ENCODE results near the gene DIDO1.

Gene DIDO1

DNA sequence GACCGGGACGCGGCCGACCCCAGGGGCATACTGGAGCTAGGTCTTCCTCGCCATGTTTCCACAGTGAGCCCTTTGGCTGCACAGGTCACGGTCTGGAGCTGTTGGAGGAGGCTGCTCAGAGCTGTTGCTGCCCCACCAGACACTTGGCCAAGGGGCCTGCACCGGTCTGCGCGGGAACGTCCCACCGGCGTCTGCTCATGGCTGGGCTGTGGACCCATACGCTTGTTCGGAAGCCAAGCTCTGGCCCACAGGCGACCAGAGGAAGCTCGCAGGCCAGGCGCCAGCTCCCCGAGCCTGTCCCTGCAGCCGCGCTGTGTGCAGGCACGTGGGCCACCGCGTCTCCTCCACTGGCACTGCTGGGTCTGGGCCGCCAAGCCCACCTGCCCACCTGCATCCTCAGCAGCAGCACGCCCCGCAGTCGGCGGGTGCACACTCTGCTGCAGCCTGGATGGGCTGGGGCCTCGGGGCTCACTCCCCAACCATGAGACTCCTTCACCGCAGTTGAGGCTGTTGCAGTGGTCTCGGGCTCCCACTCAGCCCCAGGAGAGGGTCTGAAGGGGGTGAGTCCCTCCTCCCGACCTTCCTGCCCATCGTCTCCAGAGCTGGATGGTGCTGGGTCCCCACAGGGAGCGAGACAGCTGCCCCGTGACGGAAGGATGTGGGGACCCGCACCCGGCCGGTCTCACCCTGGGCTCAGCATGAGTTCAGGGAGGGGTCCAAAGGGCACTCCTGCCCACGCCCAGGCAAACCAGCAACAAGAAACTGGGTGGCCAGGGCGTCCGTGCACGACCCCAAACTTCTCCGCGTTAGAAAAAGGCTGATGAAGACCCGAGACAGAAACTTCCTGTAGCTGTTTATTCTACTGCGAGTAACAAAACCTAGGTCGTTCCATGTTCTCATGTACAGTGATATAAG lies 49.1 kb downstream of the DIDO1 start:
- peaks cover 10% of the 10 kb centered on the region for H3K36me3 ChIP-seq (replicated peaks; ENCODE audit: low read depth, low read length)
- TF ChIP-seq, protein P1, sequence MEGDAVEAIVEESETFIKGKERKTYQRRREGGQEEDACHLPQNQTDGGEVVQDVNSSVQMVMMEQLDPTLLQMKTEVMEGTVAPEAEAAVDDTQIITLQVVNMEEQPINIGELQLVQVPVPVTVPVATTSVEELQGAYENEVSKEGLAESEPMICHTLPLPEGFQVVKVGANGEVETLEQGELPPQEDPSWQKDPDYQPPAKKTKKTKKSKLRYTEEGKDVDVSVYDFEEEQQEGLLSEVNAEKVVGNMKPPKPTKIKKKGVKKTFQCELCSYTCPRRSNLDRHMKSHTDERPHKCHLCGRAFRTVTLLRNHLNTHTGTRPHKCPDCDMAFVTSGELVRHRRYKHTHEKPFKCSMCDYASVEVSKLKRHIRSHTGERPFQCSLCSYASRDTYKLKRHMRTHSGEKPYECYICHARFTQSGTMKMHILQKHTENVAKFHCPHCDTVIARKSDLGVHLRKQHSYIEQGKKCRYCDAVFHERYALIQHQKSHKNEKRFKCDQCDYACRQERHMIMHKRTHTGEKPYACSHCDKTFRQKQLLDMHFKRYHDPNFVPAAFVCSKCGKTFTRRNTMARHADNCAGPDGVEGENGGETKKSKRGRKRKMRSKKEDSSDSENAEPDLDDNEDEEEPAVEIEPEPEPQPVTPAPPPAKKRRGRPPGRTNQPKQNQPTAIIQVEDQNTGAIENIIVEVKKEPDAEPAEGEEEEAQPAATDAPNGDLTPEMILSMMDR (IDR thresholded peaks at IDR 0.05; ENCODE audit: low read depth, low read length): no peak
- no peak for TF ChIP-seq EZH2phosphoT487 (IDR thresholded peaks at IDR 0.05; ENCODE audit: low read depth)
- H3K9me3 ChIP-seq (ENCODE audit: insufficient read depth, low read length): no peaks in the 10 kb centered on the region
- H3K79me2 ChIP-seq (ENCODE audit: low read length): no peaks in the 10 kb centered on the region
- H3K4me2 ChIP-seq (ENCODE audit: low read length): no peak overlapping the region
- H3K27me3 ChIP-seq (ENCODE audit: low read depth, low read length): no peaks in the 10 kb centered on the region
- H3K4me3 ChIP-seq (ENCODE audit: low read length): no peak overlapping the region
- no peak overlapping the region for H2AFZ ChIP-seq (ENCODE audit: low read depth, low read length)
- no peaks in the 10 kb centered on the region for H4K20me1 ChIP-seq (ENCODE audit: insufficient read depth, low read length)
- no peak overlapping the region for H3K27ac ChIP-seq (ENCODE audit: low read length)
- H3K4me1 ChIP-seq (ENCODE audit: low read length): peaks cover 22% of the 10 kb centered on the region
- no peak overlapping the region for H3K9ac ChIP-seq (ENCODE audit: low read length)

DNA sequence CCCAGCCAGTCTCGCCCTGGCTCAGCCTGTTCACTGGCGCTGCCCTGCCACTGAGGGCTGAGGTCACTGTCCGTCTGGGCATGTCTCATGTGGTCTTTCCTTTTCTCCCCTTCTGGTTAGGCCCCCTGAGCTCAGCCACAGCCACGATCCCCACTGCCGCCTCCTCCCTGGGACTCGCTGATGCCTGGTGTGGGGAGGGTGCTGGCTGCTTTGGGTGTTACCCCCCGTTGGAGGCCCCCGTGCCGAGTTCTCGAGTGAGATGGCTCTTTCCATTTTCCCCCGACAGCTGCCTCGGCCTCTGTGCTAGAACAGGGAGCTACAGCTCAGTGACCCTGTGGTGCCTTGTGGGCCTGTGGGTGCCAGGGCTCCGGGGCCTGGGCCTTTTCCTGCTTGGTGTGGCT lies 49.8 kb downstream of the DIDO1 start:
- TF ChIP-seq EZH2phosphoT487 (IDR thresholded peaks at IDR 0.05; ENCODE audit: low read depth): no peak
- TF ChIP-seq, protein P1 (IDR thresholded peaks at IDR 0.05; ENCODE audit: low read depth, low read length): no peak
- Histone ChIP-seq H3K4me3 (ENCODE audit: low read length) (no peak overlapping the region), H3K9me3 (ENCODE audit: insufficient read depth, low read length) (no peaks in the 10 kb centered on the region), H3K27ac (ENCODE audit: low read length) (no peak overlapping the region), H3K4me1 (ENCODE audit: low read length) (peaks cover 22% of the 10 kb centered on the region), H2AFZ (ENCODE audit: low read depth, low read length) (no peak overlapping the region), H3K9ac (ENCODE audit: low read length) (no peak overlapping the region), H3K27me3 (ENCODE audit: low read depth, low read length) (no peaks in the 10 kb centered on the region), H3K4me2 (ENCODE audit: low read length) (no peak overlapping the region), H4K20me1 (ENCODE audit: insufficient read depth, low read length) (no peaks in the 10 kb centered on the region), H3K79me2 (ENCODE audit: low read length) (no peaks in the 10 kb centered on the region), H3K36me3 (replicated peaks; ENCODE audit: low read depth, low read length) (peaks cover 5% of the 10 kb centered on the region)

GRCh38 chr20:62875419-62876361 lies 50.6 kb downstream of the DIDO1 start:
- TF ChIP-seq, protein P1 (IDR thresholded peaks at IDR 0.05; ENCODE audit: low read depth, low read length): no peak
- no peak for TF ChIP-seq EZH2phosphoT487 (IDR thresholded peaks at IDR 0.05; ENCODE audit: low read depth)
- Histone ChIP-seq H3K4me2 (ENCODE audit: low read length) (no peak overlapping the region), H3K79me2 (ENCODE audit: low read length) (no peaks in the 10 kb centered on the region), H3K9ac (ENCODE audit: low read length) (no peak overlapping the region), H3K36me3 (replicated peaks; ENCODE audit: low read depth, low read length) (no peaks in the 10 kb centered on the region), H3K4me3 (ENCODE audit: low read length) (no peak overlapping the region), H3K9me3 (ENCODE audit: insufficient read depth, low read length) (no peaks in the 10 kb centered on the region), H3K27ac (ENCODE audit: low read length) (0 out of 2 replicates have a peak overlapping the region, but pooled peaks have one; percentile 2), H4K20me1 (ENCODE audit: insufficient read depth, low read length) (no peaks in the 10 kb centered on the region), H3K27me3 (ENCODE audit: low read depth, low read length) (no peaks in the 10 kb centered on the region), H3K4me1 (ENCODE audit: low read length) (peaks cover 22% of the 10 kb centered on the region), H2AFZ (ENCODE audit: low read depth, low read length) (no peak overlapping the region)

DNA sequence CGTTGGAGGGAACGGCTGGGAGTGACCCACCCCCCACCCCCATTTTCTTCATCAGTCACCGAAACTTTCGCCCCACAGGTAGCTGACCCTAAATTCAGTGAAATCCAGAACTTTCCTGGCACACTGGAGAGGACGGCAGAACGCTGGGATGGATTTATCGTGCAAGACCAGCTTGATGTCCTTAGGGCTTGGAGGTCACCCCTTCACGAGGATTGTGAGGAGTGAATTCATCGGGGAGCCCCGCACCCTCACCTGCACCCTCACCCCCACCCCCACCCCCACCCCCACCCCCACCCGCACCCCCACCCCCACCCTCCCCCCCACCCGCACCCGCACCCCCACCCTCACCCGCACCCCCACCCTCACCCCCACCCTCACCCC lies 51.4 kb downstream of the DIDO1 start:
- Histone ChIP-seq H3K4me1 (ENCODE audit: low read length) (peaks cover 22% of the 10 kb centered on the region), H3K79me2 (ENCODE audit: low read length) (no peaks in the 10 kb centered on the region), H3K27me3 (ENCODE audit: low read depth, low read length) (no peaks in the 10 kb centered on the region), H3K9ac (ENCODE audit: low read length) (no peak overlapping the region), H4K20me1 (ENCODE audit: insufficient read depth, low read length) (no peaks in the 10 kb centered on the region), H2AFZ (ENCODE audit: low read depth, low read length) (no peak overlapping the region), H3K27ac (ENCODE audit: low read length) (peak overlapping the region; percentile 45; the same call in 1 of the 2 replicates), H3K4me3 (ENCODE audit: low read length) (no peak overlapping the region), H3K4me2 (ENCODE audit: low read length) (peak overlapping the region; percentile 46), H3K36me3 (replicated peaks; ENCODE audit: low read depth, low read length) (no peaks in the 10 kb centered on the region), H3K9me3 (ENCODE audit: insufficient read depth, low read length) (no peaks in the 10 kb centered on the region)
- TF ChIP-seq, protein P1 (IDR thresholded peaks at IDR 0.05; ENCODE audit: low read depth, low read length): no peak
- TF ChIP-seq EZH2phosphoT487 (IDR thresholded peaks at IDR 0.05; ENCODE audit: low read depth): no peak
